Left colon (tissue), 2 donors: ENCODE data around the gene SPATA6. TPM values are rescaled to one million over a fixed set of nuclear protein-coding genes. Genes with fewer than 3 reads are reported as not detected.
"Not testable (repeated sequence)": the region's sequence is repeated elsewhere in the genome, so short reads cannot be mapped to it uniquely, and the experiment has no call there.

Experiments
- ATAC-seq: fragments of 200-7000 bp; cut with Tn5 transposase; one replicate; pipeline ENCODE4 v1.9.1; 2020; ENCODE audit warnings: mild to moderate bottlenecking, moderate library complexity
- DNase-seq, 2 donors: peaks; one replicate each; pipeline ENCODE4 v3.0.0-alpha.2; 2020
- intact Hi-C, 2 donors: fragments of 100-400 bp; cut with DNase I in 1 of 2; cut with micrococcal nuclease in 1 of 2; formaldehyde crosslinking; loops; one replicate each; pipeline versions ENCODE4 v1.11.2 to v1.14.0; 2022; cut with DNase I, micrococcal nuclease
- total RNA-seq, 2 donors: library from RNA; stranded (reverse); fragmentation: NEBNext Ultra II Directional; extraction: Animal tissue kit (Norgen Biotek cat#: 25700); gene quantifications; one replicate each; pipeline ENCODE4 v1.2.1, GENCODE V29; 2021
- donor health status: DM: no; HTN: no; CAD: no.
- donor health status: DM: yes; HTN: yes; CAD: no.

The SPATA6 gene
- total RNA-seq, 2 donors from 2014 or later: 11.2 to 15.0 TPM

DNA sequence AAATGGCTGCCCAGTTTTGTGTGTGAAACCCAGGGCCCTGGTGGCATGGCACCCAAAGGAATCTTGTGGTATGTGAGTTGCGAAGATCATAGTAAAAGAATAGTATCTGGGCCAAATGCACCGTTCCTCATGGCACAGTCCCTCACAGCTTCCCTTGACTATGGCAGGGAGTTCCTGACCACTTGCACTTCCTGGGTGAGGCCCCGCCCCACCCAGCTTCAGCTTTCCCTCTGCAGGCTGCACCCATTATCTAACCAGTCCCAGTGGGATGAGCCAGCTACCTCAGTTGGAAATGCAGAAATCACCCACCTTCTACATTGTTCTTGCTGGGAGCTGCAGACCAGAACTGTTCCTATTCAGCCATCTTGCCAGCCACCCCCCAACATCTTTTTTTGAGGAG lies 186.5 kb downstream of the SPATA6 start:
- peak; percentile 68 for ATAC-seq
- no peak for DNase-seq
- intact Hi-C loops: no loop called here

- intact Hi-C loops, ATAC-seq: not testable (repeated sequence)
These were observed 187.1 kb downstream of the SPATA6 start for GRCh38 chr1:48284696-48285420.

GRCh38 chr1:48282329-48282728 lies 189.7 kb downstream of the SPATA6 start:
- intact Hi-C loops, DNase-seq, ATAC-seq: not testable (repeated sequence)

More at GRCh38 chr1:48284696-48285420, 187.1 kb downstream of the SPATA6 start:
- DNase-seq: not testable (repeated sequence)

DNA sequence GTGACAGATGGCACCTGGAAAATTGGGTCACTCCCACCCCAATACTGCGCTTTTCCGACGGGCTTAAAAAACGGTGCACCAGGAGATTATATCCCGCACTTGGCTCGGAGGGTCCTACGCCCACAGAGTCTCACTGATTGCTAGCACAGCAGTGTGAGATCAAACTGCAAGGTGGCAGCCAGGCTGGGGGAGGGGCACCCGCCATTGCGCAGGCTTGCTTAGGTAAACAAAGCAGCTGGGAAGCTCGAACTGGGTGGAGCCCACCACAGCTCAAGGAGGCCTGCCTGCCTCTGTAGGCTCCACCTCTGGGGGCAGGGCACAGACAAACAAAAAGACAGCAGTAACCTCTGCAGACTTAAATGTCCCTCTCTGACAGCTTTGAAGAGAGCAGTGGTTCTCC lies 194.6 kb downstream of the SPATA6 start:
- intact Hi-C loops, ATAC-seq, DNase-seq: not testable (repeated sequence)

DNA sequence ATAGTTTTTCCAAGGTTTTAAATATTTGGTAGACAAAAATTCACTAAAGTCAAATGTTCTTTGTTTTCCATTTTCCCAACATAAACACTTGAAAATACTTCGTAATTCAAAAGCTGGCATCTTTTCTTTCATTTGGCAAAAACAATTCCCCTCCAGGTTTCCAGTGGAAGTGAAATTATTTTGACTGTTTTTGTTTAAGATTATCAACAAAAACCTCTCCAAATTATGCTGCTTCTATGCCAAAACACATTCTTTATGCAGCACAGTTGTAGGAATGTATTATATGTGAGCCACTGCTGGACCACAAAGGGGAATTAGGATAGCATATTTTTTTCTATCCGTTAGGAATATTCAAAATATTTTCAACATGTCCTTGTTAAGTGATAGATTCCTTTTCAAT lies 205.4 kb downstream of the SPATA6 start:
- DNase-seq: no peak
- no peak for ATAC-seq
- intact Hi-C loops: no loop called here

- DNase-seq (no peak), ATAC-seq (no peak)
- intact Hi-C loops: no loop called here
These were observed 209.0 kb downstream of the SPATA6 start for GRCh38 chr1:48263041-48263440.

DNA sequence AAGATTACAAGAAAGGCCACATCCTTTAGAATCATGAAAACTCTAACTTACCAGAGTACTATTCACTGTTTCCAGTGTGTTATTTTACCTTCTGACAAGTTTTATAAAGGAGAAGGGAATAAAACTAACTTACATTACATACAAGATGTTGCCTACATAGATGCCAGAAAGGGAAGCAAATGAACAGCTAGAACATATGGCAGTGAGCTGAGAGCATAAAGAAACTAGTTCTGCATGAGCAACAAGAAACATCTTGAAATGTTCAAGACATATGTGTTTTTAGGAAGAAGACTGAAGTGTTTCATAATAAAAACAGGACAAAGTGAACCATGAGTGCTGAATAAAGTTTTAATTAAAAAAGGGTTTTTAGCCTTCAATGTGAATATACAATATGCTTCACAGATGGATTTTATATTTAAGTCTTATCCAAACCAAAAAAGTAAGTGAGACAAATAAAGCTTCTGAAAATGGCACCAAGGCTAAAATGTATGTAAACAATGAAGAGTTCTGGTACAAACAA lies 210.1 kb downstream of the SPATA6 start:
- no peak for DNase-seq
- intact Hi-C loops: no loop called here
- no peak for ATAC-seq

DNA sequence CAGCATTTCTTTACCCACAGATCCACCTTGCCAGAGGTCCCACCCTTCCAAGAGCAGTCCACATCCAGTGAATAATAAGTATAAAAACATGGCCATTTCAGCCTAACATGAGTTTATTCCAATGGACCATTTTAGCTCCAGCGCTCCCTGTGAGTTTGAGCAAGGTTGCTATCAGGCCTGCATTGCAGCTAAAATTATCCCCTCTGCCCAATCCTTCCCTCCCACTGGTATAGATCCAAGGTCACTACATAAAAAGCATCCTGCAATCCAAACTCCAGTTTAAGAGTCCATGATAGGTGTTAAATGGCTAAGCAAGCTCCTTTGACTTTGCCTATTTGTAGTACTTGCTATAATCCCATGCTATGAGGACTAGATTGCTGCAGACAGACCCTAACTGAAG lies 213.9 kb downstream of the SPATA6 start:
- no peak for ATAC-seq
- no peak for DNase-seq
- intact Hi-C loops: no loop called here

GRCh38 chr1:48254254-48254653 lies 217.8 kb downstream of the SPATA6 start:
- ATAC-seq: no peak
- intact Hi-C loops: no loop called here
- no peak for DNase-seq

DNA sequence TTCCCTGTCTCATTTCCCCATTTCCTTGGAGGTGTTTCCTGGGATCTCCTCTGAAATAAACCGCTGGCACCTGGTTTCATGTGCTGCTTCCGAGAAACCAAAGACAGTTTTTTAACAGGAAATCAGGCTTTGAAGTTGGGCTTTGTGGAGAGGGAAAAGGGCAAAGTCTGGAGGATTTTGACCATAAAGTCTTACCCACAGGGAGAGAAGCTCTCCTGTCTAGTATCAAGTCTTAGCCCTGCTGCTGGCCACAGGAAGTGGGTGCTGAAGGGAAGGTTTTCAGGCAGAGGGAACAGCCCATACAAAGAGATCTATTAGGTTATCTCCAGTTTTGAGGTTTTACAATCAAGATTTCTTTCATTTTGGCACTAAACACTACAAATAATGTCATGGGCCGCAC lies 220.2 kb downstream of the SPATA6 start:
- intact Hi-C loops: no loop called here
- ATAC-seq (peak; percentile 46), DNase-seq (no peak)

GRCh38 chr1:48251323-48251722 lies 220.7 kb downstream of the SPATA6 start:
- DNase-seq: no peak
- intact Hi-C loops: no loop called here
- peak; percentile 6 for ATAC-seq

DNA sequence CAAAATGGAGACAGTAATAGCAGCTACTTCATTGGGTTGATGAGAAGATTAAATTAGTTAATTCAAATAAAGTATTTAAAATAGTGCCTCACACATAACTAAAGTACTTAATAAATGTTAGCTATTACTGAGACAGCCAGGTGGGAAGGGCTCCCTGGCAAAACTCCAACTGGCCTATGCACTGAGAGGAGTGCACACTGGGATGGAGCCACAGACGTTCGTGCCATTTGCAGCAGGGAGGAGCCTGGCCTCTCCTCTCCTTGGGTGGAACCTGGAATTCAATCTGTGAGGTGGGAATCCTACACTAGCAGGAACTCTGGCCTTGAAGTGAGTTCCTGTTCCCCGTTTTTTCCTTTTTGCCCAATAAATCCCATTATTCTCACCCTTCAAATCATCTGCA lies 221.4 kb downstream of the SPATA6 start:
- DNase-seq (peak in 1 of 2 donors; percentile 62), ATAC-seq (peak; percentile 66)
- intact Hi-C loops: no loop called here

DNA sequence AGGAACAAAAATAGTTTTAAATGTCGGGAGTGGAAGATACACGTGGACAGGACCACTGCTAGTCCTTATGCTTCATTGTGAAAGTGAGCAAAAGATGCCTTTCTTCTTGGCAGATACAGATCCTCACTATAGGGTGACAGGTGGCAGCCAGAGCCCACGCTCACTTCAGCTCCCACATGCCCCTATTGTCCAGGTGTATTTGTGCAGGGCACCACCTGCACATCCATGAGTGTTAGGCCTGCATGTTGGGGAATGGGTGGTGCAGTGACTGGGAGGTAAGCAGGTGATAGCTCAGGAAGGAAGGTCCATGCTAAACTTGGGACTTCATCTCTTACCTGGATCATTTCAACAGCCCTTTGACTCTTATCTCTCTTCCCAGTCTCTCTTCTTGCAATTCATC lies 222.1 kb downstream of the SPATA6 start:
- intact Hi-C loops: no loop called here
- ATAC-seq (peak; percentile 45), DNase-seq (no peak)

DNA sequence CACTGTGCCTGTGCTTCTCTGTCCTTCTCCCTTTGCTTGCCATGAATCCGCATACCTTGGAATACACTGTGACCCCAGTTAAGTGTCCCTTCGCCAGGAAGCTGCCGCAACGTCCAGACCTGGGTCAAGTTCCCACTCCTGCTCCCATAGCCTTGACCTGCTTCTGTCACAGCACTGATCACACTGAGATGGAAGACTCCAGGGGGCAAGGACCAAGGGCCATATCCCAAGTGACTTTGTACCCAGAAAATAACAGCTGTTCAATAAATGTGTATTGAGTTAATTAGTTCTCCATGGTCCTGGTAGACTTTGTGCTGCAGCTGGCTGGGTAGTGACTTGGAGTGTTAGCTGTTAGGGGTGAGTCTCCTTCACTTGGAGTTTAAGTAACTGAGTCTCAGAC lies 223.6 kb downstream of the SPATA6 start:
- no peak for DNase-seq
- no peak for ATAC-seq
- intact Hi-C loops: no loop called here

DNA sequence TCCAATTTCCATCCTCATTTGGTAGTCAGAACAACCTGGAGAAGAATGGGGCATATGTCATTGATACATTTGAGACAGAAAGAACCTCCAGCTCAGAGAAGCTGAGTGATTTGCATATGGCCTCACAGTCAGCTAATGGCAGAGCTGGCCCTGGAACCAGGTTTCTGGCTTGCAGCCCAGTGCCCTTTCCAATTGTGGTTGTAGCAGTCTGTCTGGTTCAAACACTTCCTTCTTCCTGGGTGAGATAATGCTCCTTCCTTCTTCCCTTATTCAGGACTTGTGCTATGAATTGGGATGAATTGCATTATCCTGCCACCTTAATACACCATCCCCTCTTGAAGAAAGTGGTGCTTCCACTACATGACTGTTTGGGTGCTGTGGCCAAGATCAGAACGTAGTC lies 225.3 kb downstream of the SPATA6 start:
- DNase-seq (peak; percentile 87), ATAC-seq (peak; percentile 90)
- intact Hi-C loops: no loop called here

Other genes with a start within 250 kb of the SPATA6 start
- gene SLC5A9, start 249.5 kb downstream of the SPATA6 start, total RNA-seq: 1 to 10 TPM; 3.5 to 5.7 TPM